NOMO-1 treated with dmso at 0.1 percent for 144 hours (cell line): ENCODE results near the gene TRPM1.
A peak's percentile ranks its signal among the peaks of the same experiment; 100 is the strongest.

Experiments
- DNase-seq: peaks from one replicate; lab custom pipeline; 2025; ENCODE audit not compliant: unreplicated experiment; lab: John Stamatoyannopoulos, UW

TRPM1 gene

GRCh38 chr15:31049682-31050615 is 51.6 kb downstream of the TRPM1 start:
- peak; percentile 56 for DNase-seq

- peak; percentile 83 for DNase-seq
Measured at GRCh38 chr15:31049111-31049510, 52.4 kb downstream of the TRPM1 start.

- DNase-seq, result no peak
Measured at GRCh38 chr15:31047437-31047836, 54.1 kb downstream of the TRPM1 start.

- no peak for DNase-seq
Measured at GRCh38 chr15:31046759-31047359, 54.7 kb downstream of the TRPM1 start.

GRCh38 chr15:31045606-31046005 is 55.9 kb downstream of the TRPM1 start:
- no peak for DNase-seq

GRCh38 chr15:31042751-31043150 is 58.8 kb downstream of the TRPM1 start:
- no peak for DNase-seq

GRCh38 chr15:31041610-31042009 is 59.9 kb downstream of the TRPM1 start:
- DNase-seq, result no peak

- no peak for DNase-seq
Measured at GRCh38 chr15:31040611-31041010, 60.9 kb downstream of the TRPM1 start.

- no peak for DNase-seq
Measured at GRCh38 chr15:31039961-31040360, 61.6 kb downstream of the TRPM1 start.

GRCh38 chr15:31037731-31038477 is 63.6 kb downstream of the TRPM1 start:
- no peak for DNase-seq

- no peak for DNase-seq
Measured at GRCh38 chr15:31036783-31037182, 64.7 kb downstream of the TRPM1 start.

- DNase-seq, result no peak
Measured at GRCh38 chr15:31035610-31036009, 65.9 kb downstream of the TRPM1 start.

- DNase-seq, result no peak
Measured at GRCh38 chr15:31034152-31034551, 67.4 kb downstream of the TRPM1 start.

GRCh38 chr15:31032961-31033371 is 68.6 kb downstream of the TRPM1 start:
- no peak for DNase-seq

GRCh38 chr15:31031471-31032067 is 70.0 kb downstream of the TRPM1 start:
- DNase-seq, result no peak

- DNase-seq, result no peak
Measured at GRCh38 chr15:31027910-31028578, 73.5 kb downstream of the TRPM1 start.

GRCh38 chr15:31025996-31026395 is 75.5 kb downstream of the TRPM1 start:
- no peak for DNase-seq

GRCh38 chr15:31024979-31025378 is 76.5 kb downstream of the TRPM1 start:
- no peak for DNase-seq

- no peak for DNase-seq
Measured at GRCh38 chr15:31024330-31024729, 77.2 kb downstream of the TRPM1 start.

GRCh38 chr15:31023841-31024240 is 77.7 kb downstream of the TRPM1 start:
- DNase-seq, result no peak
